ENCODE results near the gene EEF1A2.

DNA sequence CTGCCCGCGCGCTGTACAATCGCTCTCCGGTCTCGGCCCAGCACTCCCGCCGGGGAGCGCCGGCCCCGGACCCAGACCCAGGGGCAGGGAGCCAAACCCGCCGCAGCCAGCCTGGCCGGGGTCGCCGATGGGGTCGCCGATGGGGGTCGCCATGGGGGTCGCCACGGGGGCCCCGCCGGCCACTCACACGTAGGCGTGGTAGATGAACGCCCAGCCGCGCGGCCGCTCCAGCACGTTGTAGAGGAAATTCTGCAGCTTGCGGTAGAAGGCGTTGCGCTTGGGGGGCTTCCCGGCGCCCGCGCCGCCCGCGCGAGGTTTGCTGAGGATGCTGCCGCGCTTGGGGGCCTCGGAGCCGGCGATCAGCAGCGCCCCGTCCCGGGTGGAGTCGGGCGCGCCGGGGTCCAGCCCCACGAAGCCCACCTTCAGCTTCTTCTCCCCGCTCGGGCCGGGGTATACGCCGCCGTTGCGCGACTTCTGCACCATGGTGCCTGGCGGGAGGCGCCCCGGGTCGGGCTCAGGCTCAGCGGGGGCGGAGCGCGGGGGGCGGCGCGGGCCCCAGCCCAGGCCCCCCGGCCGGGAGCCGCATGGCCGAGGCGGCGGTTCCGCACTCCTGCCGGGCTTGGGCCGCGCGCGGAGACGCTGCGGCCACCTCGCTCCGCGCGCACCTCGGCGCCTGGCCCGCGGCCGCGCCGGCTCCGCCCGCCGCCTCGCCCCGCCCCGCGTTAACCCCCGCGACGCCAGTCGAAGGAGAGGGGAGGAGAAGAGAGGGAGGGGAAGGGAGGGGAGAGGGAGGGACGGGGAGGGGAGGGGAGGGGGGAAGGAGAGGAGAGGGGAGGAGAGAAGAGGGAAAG lies 26.7 kb downstream of the EEF1A2 start, which contains the start of gene KCNQ2:
- TF ChIP-seq, protein P1, sequence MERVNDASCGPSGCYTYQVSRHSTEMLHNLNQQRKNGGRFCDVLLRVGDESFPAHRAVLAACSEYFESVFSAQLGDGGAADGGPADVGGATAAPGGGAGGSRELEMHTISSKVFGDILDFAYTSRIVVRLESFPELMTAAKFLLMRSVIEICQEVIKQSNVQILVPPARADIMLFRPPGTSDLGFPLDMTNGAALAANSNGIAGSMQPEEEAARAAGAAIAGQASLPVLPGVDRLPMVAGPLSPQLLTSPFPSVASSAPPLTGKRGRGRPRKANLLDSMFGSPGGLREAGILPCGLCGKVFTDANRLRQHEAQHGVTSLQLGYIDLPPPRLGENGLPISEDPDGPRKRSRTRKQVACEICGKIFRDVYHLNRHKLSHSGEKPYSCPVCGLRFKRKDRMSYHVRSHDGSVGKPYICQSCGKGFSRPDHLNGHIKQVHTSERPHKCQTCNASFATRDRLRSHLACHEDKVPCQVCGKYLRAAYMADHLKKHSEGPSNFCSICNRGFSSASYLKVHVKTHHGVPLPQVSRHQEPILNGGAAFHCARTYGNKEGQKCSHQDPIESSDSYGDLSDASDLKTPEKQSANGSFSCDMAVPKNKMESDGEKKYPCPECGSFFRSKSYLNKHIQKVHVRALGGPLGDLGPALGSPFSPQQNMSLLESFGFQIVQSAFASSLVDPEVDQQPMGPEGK (CRISPR knock-in tag; IDR thresholded peaks at IDR 0.05; ENCODE audit: borderline replicate concordance): no peak
- TF ChIP-seq, protein P2, sequence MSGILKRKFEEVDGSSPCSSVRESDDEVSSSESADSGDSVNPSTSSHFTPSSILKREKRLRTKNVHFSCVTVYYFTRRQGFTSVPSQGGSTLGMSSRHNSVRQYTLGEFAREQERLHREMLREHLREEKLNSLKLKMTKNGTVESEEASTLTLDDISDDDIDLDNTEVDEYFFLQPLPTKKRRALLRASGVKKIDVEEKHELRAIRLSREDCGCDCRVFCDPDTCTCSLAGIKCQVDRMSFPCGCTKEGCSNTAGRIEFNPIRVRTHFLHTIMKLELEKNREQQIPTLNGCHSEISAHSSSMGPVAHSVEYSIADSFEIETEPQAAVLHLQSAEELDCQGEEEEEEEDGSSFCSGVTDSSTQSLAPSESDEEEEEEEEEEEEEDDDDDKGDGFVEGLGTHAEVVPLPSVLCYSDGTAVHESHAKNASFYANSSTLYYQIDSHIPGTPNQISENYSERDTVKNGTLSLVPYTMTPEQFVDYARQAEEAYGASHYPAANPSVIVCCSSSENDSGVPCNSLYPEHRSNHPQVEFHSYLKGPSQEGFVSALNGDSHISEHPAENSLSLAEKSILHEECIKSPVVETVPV (CRISPR knock-in tag; IDR thresholded peaks at IDR 0.05): no peak
- no peak for TF ChIP-seq ZNF70 (CRISPR knock-in tag; IDR thresholded peaks at IDR 0.05)
- no peak for TF ChIP-seq ZNF8 (CRISPR knock-in tag; IDR thresholded peaks at IDR 0.05)
- TF ChIP-seq, protein P3, sequence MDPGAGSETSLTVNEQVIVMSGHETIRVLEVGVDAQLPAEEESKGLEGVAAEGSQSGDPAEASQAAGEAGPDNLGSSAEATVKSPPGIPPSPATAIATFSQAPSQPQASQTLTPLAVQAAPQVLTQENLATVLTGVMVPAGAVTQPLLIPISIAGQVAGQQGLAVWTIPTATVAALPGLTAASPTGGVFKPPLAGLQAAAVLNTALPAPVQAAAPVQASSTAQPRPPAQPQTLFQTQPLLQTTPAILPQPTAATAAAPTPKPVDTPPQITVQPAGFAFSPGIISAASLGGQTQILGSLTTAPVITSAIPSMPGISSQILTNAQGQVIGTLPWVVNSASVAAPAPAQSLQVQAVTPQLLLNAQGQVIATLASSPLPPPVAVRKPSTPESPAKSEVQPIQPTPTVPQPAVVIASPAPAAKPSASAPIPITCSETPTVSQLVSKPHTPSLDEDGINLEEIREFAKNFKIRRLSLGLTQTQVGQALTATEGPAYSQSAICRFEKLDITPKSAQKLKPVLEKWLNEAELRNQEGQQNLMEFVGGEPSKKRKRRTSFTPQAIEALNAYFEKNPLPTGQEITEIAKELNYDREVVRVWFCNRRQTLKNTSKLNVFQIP (CRISPR knock-in tag; IDR thresholded peaks at IDR 0.05; ENCODE audit: borderline replicate concordance, low read depth): no peak
- TF ChIP-seq TOX (CRISPR knock-in tag; IDR thresholded peaks at IDR 0.05; ENCODE audit: borderline replicate concordance): no peak
- no peak for TF ChIP-seq ZFP3 (CRISPR knock-in tag; IDR thresholded peaks at IDR 0.05)
- TF ChIP-seq RARB (CRISPR knock-in tag; IDR thresholded peaks at IDR 0.05): no peak
- TF ChIP-seq BACH2 (CRISPR knock-in tag; IDR thresholded peaks at IDR 0.05; ENCODE audit: borderline replicate concordance): no peak

Data from SK-N-SH treated with all-trans-retinoic acid at 6 μM for 48 hours (cell line).